ENCODE results near the gene KCNK1.

KCNK1 gene

GRCh38 chr1:233575450-233575849 is 38.5 kb upstream of the KCNK1 start:
- TF ChIP-seq CTCF (IDR thresholded peaks at IDR 0.05) (no peak), ZFX (IDR thresholded peaks at IDR 0.05; ENCODE audit: borderline replicate concordance) (no peak)

GRCh38 chr1:233582439-233582838 is 31.5 kb upstream of the KCNK1 start:
- no peak for TF ChIP-seq CTCF (IDR thresholded peaks at IDR 0.05)
- no peak for TF ChIP-seq ZFX (IDR thresholded peaks at IDR 0.05; ENCODE audit: borderline replicate concordance)
- H3K27ac ChIP-seq = no peak overlapping the region

More at GRCh38 chr1:233575450-233575849, 38.5 kb upstream of the KCNK1 start:
- no peak overlapping the region for H3K27ac ChIP-seq

- no peak overlapping the region for H3K27ac ChIP-seq
- TF ChIP-seq CTCF (IDR thresholded peaks at IDR 0.05) (no peak), ZFX (IDR thresholded peaks at IDR 0.05; ENCODE audit: borderline replicate concordance) (no peak)
Observed at GRCh38 chr1:233584376-233584775, 29.5 kb upstream of the KCNK1 start.

- H3K27ac ChIP-seq = no peak overlapping the region
- TF ChIP-seq ZFX (IDR thresholded peaks at IDR 0.05; ENCODE audit: borderline replicate concordance) (no peak), CTCF (IDR thresholded peaks at IDR 0.05) (no peak)
Observed at GRCh38 chr1:233584931-233585330, 29.0 kb upstream of the KCNK1 start.

GRCh38 chr1:233586301-233586700 is 27.6 kb upstream of the KCNK1 start:
- H3K27ac ChIP-seq = no peak overlapping the region
- TF ChIP-seq CTCF (IDR thresholded peaks at IDR 0.05) (no peak), ZFX (IDR thresholded peaks at IDR 0.05; ENCODE audit: borderline replicate concordance) (no peak)

GRCh38 chr1:233587196-233587595 is 26.7 kb upstream of the KCNK1 start:
- H3K27ac ChIP-seq = no peak overlapping the region
- TF ChIP-seq ZFX (IDR thresholded peaks at IDR 0.05; ENCODE audit: borderline replicate concordance) (no peak), CTCF (IDR thresholded peaks at IDR 0.05) (no peak)

- no peak overlapping the region for H3K27ac ChIP-seq
- TF ChIP-seq ZFX (IDR thresholded peaks at IDR 0.05; ENCODE audit: borderline replicate concordance) (no peak), CTCF (IDR thresholded peaks at IDR 0.05) (no peak)
Observed at GRCh38 chr1:233587958-233588799, 25.7 kb upstream of the KCNK1 start.
